ENCODE measurements around the gene MRM2.

The MRM2 gene

DNA sequence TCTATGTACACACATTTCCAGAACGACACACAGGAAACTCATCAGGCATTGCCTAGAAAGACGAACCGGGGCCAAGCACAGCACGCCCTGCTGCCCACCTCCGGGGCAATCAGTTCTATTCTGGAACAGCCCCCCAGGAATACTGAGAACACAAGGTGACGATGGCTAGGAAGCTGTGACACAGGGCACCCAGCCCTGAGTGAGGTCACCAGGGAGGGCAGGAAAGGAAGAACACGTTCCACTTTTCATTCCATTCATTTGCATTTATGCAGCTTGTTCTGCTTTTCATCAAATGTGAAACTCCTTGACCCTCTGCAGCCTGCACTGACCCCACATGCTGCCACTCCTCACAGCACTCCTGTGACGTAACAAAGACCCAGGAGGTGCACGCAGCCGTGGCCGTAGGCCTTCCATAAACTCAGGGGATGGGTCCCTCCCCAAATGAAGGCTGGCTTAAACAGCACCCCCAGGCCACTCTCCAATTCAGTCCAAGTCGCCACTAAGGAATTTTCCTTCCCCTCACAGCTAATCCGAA lies 38.2 kb downstream of the MRM2 start:
- no peak for DNase-seq (ENCODE audit: low read depth)

DNA sequence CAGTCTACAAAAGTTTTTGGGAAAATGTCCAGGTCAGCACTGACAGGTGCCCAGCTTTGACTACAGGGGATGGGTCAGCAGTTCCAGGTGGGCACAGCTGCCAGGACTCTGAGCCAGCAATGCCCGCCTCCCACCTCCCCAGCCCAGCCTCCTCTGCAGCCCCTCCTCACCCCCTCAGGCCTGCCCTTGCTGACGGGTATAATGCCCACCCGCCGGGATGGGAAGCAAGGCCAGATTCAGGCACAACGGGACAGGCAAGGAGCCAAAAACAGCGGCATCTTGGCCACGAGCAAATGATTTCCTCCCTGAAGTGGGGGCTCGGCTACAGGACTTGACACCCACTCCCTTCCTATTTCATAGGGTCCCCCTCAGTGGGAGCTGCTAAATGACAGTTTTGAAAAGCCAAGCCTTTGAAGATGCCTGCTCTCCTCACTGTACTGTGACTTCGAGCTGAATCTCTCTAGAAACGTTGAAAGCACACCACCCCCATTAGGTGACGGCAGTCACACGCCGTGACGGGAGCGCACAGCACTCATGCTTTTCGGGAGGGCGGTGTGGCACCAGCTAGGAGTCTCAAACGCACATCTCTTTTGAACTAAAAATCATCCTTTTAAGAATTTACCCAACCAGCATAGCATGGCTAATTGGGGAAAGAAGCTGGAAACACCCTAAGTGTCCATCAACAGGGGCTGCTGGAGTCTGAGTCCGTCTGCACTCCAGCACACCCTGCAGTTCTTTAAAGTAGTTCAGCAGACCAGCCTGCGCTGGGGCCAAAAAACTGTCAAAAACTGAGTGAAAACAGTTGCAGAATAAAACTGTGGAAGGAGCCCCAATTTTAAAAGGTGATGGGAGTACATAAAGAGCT lies 38.9 kb downstream of the MRM2 start:
- no peak for DNase-seq (ENCODE audit: low read depth)

DNA sequence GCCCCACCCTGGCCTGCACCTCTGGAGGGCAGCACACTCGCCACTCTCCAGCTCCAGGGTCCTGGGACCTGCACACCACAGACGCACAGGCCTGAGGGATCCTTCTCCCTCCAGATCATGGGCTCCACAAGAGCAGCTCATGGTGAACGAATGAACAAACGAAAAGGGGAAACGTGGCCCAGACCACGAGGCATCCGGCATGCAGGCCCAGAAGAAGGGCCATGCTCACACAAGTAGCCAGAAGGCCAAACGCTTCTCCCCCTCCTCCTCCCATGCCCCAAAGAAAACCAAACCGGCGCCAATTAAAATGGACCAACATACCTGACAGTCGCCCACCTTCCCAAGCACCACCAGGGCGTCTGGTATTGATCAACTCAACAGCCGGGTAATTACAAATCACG lies 39.6 kb downstream of the MRM2 start:
- DNase-seq (ENCODE audit: low read depth), result no peak

DNA sequence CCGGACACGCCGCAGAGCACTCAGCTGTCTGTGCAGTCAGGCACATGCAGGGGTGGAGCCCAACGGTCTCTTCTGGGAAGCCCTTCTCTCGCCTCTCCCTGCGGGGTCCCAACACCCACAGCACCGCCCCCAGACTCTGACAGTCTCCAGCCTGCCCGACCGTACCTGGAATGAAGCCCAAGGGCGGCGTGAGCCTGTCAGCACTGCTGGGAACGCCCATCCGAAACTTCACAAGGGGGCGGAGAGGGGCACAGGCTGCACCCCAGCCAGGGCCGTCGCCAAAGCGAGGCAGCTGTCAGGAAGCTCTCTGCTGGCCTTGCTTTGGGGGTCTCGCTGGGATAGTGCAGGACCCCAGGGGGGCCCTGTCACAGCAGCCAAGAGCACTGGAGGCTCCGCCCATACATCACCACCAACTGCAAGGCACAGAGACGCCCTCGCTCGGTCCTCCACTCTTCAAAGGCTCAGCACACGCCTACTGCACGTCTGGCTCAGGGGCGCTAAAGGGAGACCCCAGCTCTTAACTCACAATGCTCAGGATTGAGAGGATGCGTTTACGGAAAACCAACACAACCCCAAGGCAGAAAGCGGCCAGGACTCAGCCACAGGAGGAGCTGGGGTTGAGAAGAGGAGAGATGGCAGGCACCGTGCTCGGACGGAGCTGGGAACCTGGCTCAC lies 40.2 kb downstream of the MRM2 start:
- DNase-seq (ENCODE audit: low read depth), result no peak

DNA sequence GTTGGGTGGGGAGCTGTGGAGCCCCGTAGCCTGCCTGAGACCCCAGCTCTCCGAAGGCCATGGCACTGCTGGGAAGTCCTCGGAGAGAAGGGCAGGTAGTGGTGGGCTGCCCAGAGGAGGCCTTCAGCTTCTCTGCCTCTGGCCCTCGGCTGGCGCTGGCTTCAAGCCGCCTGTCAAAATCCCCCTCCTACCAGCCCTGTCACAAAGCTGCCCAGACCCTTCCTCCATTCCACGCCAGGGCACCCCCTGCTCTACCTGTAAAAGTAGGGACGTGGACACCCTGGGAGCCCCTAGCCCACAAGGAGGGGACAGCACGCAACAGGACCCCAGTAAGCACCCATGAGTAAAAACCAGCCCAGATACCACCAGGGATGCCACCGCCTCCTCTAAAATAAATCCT lies 40.9 kb downstream of the MRM2 start:
- no peak for DNase-seq (ENCODE audit: low read depth)

DNA sequence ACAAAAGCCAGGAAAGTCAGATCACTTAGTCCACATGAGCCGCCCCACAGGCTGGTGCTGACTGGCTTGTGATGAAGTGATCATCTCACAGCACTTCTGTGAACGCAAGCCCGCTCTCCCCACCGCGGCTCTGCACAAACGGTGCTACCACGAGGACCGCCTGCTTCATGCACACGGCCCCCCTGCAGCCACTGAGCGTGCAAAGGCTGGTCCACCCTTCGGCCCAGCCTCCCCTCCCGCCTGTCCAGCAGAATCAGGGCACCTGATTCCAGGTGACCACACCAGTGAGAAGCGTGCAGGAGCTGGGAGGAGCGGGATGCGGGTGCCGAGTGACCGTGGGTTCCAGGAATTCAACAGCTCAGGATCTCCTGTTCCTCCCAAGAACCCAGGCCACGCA lies 41.4 kb downstream of the MRM2 start:
- no peak for DNase-seq (ENCODE audit: low read depth)

DNA sequence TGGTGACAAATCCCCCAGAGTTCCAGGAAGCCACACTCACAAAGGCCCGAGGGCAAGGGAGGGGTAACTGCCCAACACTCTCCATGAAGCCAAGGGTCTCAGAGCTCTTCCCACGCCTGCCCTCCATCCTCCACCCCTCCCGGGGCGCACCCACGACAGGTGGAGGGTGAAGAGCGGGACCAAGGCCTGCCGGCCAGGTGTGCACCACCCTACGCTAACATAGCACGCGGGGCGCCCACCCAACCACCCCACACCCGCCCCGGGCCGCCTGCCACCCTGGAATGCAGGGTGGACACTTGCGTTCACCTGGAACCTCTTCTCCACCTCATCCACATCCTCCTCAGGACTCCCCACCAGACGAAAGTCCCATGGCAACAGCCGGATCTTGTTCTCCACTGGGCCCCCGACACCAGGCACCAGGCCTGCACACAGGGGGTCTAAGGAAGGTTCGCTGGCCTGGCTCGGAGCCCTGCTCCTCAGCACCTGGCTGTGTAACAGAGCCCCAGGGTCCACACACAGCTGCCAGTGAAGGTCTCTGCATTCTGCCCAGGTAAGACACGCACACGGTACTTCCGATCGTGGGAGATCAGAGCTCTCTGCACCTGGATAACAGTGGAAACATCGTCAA lies 41.9 kb downstream of the MRM2 start:
- no peak for DNase-seq (ENCODE audit: low read depth)

DNA sequence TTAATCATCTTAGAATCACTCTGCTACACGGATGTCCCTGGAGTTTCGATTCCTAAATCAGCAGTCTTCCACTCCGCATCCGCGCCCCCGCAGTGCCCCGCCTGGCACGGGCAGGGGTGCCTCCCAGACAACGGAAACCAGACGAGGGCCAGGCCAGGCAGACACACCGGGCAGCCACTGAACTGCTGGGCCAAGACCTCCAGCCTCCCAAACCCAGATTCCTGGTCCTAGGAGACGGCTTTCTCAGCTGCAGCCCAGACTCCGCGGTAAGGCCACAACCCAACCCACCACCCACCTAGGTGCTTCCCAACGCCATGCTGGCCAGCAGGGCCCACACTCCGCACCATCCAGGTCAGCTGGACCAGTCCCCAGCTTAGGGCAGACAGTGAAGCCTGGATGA lies 42.5 kb downstream of the MRM2 start:
- DNase-seq (ENCODE audit: low read depth), result no peak

DNA sequence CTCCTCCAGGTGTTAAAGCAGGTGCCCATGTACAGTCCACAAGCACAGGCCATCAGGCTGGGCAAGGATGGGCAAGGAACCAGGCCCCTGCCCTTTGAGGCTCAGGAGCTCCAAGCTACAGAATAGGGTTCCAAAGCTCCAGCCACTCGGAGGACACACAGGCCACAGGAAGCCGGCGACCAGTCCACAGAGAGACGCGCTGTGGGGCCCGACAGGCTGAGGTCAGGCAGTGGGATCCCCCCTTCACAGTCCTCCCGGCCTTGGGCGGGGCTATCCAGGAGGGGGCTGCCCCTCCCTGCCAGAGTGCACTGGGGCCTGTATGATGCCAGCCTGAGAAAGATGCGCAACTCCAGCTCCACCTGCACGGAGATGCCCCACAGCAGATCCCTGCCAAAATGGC lies 43.2 kb downstream of the MRM2 start:
- DNase-seq (ENCODE audit: low read depth), result no peak

DNA sequence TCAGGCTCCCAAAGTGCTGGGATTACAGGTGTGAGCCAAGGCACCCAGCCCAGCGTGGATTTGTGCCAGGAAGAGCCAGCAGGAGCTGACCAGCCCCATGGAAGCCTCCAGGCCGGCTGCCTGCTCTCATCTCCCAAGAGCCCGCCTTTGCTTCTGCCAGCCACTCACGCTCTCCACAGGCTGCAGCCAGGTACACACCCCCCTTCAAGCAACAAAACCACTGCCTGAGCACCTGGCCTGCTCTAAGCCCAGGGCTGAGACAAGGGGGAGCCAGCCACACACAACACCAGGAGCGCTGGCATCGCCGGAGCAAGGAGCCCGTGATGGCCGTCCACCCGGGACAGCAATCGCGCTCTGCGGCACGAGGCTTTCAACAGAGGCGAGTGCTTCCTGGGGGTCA lies 43.8 kb downstream of the MRM2 start:
- DNase-seq (ENCODE audit: low read depth), result no peak

DNA sequence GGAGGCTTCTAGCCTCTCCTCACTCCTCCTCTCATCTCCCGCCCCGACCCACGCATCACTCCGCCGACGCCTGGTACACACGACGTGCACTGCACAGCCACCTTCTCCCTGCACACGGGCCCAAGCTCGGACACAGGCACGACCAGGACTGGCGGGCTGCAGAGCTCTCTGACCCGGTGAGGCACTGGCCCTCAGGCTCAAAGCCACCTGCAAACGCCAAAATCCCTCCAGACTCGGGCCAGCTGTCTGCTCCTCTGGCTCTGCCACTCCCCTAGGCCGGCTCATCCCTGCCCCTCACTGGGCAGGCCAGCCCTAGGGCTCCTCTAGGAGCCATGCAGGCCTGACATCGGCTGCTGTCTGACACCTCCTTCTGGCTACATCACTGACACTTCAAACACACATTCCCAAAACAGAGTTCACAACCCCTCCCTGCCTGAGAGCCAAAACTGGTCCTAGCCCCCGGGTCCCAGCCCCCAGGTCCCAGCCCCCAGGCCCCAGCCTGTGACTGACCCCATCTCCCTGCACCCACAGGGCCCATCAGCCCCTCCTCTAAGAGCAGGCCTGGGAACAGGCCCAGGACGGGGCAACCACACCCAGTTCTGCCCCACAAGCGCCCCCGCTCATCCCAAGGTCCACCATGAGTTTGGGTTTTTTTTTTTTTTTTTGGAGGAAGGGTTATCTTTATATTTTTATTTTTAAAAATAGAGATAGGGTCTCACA lies 44.4 kb downstream of the MRM2 start:
- DNase-seq (ENCODE audit: low read depth), result no peak

DNA sequence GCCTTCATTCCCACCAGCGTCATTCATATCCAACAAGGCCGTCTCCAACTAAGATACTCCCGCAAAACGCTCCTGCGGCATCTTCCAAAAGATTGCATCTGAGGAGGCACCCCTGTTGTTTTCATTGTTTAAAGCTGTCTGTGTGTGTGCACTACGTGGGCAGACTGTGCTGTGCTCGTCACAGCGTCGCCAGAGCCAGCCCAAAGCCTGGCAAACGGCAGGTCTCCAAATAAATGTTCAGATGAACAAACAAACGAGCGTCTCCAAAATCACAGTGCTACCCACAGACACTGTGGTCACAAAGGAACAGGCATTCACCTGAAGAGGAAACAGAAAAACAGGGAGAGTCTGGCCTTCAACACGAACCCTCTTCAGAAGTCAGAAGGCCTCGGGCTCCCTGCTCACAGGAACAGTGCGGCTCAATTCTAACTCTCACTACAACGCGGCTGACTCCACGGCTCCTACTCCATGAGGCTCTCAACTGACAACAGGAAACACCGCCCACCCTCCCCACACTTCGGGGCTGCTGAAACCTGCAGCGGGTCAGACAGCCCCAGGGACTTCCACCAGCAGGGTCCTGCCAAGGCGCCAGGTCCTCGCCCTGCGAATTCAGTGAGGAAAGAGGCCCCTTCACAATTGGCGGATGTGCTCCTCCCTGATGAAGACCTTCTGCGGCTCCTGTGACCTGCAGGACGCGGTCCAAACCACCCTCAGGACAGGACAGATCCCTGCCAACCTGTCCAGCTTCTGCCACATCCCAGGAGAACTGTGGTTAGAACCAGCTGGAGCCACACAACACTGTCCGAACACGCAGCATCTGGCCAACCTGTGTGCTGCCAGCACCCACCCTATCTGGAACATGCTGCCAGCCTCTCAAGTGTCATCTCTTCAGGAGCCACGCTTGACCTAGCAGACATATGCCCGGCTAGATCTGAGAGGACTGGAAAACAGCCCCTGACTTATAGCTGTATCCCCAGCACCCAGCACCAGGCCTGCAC lies 45.3 kb downstream of the MRM2 start:
- no peak for DNase-seq (ENCODE audit: low read depth)

DNA sequence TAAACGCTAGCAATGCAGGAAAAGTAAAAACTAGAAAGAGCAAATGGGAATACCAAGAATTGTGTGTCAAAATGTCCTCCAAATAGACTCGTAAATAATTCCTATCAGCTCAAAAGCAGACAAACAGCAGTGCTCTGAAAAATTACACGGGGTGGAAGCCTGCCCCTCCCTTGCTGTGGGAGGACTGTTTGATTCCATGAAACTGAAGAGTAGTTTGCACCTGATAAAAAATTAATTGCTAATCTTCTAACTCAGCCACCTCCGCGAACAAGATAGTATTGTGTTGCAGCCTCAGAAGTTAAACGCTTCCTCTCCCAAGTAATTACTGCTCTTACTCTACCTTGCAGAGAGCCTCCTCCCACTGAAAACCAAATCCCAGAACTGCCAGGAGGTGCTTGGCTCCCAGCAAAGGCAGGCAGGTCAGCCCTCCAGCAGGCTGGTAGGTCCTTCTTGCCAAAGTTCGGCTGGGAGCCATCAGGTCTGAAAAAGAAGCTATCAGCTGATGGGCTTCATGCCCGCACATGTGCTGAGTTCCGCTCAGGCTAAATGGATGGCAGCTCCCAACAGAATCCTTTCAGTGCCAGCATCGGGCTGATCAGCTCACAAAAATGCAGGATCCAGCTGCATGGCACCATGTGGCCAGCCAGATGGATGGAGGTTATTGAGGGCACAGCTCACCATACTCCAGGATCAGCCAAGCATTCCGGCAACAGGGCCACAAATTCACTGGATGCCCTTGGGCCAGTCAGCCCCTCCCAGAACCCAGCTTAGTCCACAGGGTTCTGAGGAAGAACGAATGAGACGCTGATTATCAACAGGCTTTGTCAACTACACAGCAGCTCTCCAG lies 46.4 kb downstream of the MRM2 start:
- DNase-seq (ENCODE audit: low read depth), result no peak

DNA sequence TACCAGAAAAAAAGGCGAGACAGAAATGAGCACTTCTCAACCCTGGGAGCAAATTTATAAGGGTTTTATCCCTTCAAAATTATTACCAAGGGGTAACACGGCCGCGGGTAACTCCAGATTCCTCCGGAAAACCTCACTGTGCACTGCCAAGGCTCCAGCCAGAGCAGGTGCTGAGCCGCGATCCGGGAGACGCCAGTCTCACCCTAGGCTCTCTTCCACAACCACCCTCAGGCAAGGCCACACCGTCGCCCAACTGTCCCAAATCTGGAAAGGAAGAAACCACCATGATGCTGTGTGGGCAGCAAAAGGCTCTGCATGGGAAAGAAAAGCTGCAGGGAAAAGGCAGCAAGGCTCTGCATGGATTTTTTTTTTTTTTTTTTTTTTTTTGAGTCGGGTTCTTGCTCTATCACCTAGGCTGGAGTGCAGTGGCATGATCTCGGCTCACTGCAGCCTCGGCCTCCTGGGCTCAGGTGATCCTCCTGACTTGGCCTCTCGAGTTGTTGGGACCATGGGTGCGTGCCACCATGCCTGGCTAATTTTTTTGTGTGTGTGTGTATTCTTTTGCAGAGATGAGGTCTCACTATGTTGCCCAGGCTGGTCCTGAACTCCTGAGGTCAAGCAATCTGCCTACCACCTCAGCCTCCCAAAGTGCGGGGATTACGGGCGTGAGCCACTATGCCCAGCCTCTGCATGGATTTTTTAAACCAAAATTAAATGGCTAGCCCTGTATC lies 48.3 kb downstream of the MRM2 start:
- DNase-seq (ENCODE audit: low read depth), result no peak

DNA sequence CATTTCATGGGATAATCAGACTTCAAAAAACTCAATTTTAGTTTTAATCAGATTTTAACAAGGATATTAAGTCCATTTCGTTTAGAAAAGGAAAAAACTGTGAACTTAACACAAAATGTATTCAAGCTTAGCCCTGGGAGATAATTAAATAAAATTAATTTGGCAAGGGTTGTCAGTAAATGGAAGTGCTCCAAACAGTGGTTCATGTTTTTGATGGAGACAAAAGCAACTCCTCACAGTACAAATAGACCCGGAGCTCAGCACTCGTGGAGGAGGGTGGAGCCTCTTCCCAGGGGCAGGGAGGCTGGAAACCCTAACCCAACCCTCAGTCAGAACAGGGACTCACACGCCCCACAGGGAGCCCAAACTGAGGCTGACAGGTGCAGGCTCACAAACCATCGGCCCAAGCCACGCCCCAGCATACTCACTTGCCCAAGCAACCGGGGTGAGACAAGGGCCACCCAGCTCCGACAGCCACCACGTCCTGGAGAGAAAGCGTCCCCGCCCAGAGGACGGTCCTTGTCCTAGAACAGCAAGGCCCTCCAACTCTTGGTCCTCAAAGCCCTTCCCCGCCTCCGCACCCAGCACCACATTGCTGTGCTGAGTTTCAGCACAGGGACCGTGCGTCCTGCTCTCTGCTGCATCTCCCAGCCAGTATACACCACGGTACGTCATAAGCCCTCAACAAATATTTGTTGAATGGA lies 49.0 kb downstream of the MRM2 start:
- DNase-seq (ENCODE audit: low read depth), result no peak

DNA sequence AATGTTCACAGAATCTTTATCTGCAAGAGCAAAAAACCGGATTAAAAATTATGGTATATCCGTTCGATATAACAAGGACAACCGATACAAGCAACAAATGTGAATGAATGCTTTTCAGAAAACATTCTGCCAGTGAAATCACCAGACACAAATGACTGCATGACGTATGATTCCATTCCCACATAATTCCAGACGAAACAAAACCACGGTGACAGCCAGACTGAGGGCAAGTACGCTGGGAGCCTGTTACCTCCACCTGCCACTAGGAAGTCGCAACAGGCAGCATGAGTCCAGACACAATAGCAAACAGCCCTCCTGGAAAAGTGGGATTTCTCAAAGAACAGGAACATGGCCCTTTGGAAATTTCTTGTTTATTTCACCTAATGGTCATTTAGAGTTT lies 51.0 kb downstream of the MRM2 start:
- DNase-seq (ENCODE audit: low read depth), result no peak

DNA sequence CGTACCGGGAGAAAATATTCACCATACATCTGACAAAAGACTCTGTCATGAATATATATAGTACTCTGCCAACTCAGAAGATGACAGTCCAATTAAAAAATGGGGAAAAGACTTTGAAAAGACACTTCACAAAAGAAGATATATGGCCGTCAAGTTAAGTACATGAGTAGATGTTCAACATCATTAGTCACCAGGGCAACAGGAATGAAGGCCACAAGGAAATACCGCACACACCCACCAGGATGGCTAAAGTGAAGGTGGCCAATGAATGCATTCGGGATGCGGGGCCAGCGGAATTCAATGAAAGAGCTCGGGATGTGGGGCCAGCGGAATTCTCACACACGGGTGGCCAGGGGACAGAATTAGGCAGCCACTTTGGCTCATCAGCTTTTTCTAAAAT lies 51.5 kb downstream of the MRM2 start:
- DNase-seq (ENCODE audit: low read depth), result no peak

DNA sequence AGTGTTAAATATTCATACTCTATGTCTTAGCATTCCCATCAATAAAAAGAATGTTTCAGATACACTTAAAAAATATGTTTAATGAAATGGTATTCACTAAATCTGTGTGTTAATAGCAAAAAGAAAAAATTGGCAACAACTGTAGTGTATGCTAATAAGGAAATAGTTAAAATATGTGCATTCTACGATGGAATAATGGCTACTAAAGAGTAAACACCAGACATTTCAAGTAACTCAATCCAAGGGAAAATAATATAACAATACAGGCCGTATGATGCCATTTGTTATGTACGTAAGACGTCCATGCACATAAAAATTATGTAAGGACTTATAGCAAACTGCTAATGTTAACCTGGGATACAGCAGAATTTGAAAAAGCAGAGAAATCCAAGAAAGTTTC lies 55.8 kb downstream of the MRM2 start:
- DNase-seq (ENCODE audit: low read depth), result no peak

DNA sequence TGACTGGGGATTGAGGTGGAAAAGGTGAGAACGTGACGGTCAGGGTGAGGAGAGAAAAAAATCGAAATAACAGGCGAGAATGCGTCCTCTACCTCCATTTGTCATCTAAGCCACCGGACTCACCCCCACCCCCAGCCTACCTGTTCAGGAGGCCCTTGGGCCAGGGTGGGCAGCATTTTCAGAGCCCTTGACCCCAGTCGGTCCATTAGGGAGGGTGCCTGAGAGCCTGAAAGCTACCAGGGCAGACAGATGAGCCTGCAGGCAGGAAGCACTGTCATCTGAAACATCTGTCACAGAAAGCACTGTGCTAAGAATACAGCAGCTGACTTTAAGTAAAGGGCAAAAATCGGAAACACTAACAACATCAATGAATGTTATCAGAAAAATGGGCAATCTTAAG lies 56.3 kb downstream of the MRM2 start:
- no peak for DNase-seq (ENCODE audit: low read depth)

Data from stimulated activated CD8-positive, alpha-beta memory T cell treated with anti-CD3 and anti-CD28 coated beads, Interleukin-7, amount 100 ng/mL, for 24 hours (primary cell).